ENCODE data around the gene THOC7.
A peak's percentile ranks its signal among the peaks of the same experiment; 100 is the strongest.

THOC7 gene

DNA sequence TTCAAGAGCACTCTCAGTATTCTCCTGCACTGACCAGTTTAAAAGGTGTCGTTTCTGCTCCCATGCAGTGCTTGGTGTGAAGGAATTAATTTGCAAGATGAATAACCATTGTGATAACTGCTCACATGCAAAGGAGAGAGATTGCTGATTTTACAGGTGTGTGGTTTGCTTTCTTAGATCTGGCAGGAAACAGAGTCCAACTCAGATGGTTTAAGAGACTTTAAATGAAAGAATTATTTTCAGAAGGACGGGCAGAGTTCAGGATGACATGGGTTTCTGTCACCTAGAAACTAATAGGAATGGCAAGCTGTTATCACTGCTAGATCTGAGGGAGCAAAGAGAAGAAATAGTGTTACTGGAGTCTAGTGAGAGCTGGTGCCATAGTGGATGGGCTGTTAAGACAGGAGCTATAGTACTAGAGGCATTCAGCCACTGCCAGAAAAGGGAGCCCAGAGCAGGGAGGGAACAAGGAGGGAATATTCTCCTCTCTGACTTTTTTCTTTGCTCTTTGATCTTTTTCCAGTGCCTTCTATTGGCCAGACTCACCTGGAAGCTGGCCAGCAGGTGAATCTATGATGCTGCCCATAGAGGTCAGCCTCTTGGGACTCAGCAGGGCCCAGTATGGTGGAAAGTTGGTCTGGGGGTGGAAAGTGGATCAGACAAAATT is 14.9 kb upstream of the THOC7 start:
- no peak for DNase-seq (ENCODE audit: low spot score)

DNA sequence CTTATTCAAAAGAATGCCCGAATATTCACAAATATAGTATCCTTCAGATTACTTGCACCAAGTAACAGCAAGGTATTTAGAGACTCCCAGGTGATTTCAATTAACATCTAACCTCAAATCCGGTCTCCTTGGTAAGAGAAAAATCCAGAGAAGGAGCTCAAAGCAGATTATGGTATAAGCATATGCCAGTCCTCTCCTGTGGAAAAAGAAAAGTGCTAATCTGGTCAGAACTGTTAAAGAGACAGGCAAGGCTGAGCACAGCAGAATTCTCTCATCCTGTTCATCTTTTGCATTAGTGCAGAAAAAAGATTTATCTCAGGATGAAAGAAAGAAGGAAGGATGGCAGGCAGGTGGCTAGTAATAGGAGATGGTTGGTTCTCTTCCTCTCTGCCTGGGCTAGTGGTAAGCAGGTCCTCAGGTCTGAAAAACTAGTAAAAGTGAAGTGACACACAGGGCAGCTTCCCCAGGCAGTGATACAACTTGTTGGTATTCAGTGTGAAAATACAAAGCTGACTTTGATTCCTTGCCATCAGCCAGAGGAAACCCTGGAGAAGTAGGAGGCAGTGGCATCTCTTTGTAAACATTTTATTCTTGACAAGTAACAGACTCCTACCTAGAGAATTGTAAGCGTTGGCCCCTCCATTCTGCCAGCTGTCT is 14.3 kb upstream of the THOC7 start:
- no peak for DNase-seq (ENCODE audit: low spot score)

DNA sequence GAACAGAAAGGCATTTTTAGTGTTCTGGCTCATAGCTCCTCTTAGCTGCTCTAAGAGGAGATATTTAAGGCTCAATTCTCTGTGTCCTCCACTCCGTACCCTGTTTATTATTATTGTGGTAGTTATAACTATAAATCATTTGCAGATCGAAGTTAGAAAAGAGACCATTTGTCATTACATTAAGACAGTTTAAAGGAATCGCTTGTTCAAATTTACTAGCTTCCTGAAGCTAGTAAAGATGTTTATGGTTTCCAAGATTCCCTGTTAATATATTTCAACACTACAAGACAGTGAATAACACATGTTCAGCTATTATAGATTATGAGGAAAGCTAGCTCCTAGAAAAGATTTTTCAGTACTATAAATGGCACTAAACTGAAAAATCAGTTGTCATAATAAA is 12.7 kb upstream of the THOC7 start:
- DNase-seq (ENCODE audit: low spot score): no peak

DNA sequence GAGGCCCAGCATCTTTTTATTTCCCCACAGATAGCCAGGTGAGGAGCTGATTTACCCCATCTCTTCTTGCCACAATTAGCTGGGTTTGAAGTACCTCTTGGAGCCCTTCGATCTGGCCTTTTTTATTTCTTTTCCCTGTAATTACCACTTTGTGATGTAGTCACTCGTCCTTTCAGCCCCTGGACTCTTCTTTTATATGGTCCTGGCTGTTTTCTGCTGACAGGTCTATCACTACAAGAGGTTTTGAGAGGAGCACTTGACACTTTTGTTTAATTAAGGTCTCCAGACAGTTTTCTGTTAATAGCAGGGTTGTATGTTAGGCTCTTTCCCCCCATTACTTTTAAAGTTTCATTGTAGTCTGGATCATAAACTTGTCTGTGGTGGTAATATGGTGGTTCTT is 11.9 kb upstream of the THOC7 start:
- DNase-seq (ENCODE audit: low spot score): no peak

DNA sequence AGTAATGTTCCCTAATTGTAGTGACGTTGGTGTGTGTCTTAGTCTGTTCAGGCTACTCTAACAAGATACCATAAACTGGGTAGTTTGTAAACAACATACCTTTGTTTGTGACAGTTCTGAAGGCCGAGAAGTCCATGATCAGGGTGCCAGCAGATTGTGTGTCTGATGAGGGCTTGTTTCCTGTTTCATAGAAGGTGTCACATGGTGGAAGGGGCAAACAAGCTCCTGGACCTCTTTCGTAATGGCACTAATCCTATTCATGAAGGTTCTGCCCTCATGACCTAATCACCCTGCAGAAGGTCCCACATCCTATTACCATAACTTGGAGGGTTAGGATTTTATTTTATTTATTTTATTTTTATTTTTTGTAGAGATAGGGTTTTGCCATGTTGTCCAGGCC is 11.2 kb upstream of the THOC7 start:
- DNase-seq (ENCODE audit: low spot score): no peak

DNA sequence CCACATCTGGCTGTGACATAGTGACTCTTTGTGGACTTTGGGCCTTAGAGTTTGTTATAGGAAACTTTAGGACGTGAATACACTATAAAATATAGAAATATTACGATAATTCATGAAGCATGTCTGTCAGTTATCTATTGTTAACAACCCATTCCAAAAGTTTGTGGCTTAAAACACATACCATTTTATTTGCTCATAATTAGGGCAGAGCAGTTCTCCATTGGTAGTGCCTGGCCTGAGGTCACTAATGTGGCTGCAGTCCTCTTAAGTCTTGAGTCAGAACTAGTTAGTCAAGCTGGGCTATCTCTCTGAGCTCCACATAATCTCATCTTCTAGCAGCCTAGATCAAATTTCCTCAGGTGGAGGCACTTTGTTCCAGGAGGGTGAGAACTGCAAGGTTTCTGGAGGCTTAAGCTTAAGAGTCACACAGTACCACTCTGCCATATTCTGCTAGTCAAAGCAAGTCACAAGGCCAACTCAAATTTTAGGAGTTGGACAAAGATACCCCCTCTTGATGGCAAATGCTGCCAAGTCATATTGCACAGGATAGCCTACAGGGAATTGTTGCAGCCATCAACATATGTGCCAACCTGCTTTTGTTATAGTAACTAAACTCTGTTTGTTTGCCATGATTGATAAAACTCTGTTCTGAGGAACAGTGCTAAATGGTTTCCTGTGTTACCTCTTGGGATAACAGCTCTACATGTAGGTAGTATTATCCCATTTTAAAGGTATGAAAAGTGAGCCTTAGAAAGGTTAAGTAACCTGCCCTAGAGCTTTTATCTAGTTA is 8.7 kb upstream of the THOC7 start:
- no peak for DNase-seq (ENCODE audit: low spot score)

DNA sequence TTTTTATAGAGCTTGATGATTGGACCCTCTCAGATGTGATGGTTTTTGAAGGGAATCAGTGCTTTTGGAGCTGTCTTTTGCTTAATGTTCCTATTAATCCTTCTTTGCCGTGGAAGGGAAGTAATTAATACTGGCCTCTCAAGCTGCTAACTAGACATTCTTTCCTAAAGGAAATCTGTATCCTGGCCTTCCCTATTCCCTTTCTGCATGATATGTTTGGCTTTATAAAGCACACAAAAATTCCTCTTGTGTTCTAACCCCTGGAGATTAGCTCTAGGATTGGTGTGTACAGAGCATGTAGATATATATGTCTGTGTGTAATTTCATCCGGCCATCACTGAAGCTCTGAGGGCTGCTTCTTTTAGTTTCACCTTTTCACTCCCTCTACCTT is 7.0 kb upstream of the THOC7 start:
- no peak for DNase-seq (ENCODE audit: low spot score)

DNA sequence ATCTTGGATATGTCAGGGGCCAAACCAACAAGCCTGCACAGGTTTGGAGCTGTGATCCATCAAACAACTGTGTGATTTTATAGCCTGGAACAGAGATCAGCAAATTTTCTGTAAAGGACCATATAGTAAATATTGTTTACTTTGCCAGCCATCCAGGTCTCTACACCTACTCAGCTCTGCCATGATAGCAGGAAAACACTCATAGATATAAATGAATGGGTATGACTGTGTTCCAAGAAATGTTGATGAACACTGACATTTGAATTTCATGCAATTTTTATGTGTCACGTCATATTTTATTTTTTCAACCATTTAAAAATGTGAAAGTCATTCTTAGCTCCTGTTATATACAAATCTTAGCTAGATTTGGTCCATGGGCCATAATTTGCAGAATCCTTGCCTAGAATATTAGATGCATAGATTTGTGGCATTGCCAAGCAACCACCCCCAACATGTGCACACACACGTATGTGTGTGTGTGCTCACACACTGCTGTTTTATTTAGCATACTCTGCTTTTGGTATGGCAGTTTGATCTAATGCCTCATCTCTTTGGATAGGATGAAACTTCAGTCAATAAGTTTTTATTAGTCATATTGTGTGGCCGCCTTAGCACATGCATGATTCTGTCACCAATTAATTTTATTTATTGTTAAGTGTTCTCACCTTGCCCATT is 6.5 kb upstream of the THOC7 start:
- no peak for DNase-seq (ENCODE audit: low spot score)

DNA sequence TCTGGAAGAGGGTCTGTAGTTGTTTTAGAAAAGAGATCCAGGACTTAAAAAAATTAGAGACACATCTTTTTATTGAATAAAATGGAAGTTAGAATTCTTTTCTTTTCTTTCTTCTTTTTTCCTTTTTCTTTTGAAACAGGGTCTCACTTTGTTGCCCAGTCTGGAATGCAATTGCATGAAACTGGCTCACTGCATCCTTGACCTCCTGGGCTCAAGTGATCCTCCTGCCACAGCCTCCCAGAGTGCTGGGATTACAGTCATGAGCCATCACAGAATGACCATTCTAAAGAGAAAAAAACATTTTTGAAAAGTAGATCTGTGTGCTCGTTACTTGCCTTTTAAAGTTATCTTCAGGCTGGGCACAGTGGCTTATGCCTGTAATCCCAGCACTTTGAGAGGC is 3.6 kb upstream of the THOC7 start:
- no peak for DNase-seq (ENCODE audit: low spot score)

DNA sequence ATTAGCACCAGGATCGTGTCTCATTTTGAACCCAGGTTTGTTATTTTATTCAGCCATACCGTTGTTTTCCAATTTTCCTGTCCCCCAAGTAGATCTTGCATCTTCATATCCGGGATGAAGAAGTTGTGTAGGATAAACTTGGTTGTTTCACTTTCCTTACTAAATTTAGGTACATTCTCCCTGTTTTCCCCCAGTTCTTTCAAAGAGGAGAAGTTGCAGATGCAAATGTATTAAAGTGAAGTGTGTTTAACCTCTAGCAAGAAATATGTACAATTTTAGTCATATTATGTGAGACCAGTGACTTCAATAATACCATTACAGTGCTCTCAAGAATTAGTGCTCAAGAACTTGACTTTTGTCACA is 1.3 kb upstream of the THOC7 start:
- no peak for DNase-seq (ENCODE audit: low spot score)

DNA sequence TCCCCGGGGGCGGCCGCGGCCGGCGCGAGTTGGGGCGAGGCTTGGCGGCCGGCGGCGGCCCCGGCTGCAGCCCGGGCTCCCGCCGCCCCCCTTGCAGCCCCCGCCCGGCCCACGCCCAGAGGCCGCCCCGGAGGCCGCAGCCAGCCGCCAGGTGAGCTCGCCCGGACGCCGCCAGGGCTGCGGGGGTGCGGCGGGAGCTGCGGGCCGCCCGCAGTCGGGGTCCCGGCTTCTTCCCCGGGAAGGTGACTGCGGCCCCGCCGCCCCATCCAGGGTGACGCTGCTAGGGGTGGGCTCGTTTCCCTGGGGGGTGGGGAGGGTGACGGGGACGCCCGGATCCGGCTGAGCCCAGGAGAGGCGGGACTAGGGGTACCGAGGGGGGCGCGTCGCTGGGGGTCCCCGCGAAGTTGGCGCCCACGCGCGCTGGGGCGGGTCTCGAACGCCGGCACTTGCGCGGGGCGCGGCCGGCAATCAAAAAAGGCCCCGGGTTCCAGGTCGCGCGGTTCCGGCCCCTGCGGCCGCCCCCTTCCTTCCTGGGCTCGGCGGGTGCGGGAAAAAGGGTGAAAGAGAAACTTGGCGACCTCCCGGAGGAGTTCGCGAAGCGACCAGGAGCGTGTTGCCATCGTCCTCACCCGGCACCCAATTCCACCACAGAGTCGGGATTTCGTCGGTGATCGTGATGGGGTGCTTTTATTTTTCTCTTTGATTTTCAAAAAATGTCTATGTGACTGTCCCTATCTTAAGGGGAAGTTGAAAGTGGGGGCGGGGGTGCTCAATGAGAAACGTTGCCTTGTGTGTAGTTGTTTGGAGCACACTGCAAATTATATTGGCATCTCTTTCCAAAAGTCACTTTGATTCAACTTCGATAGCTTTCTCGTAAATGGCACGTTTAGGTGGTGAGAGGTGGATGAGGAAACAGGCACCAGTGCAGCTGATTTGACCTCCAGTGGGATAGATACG is 681 bp upstream of the THOC7 start:
- peak; percentile 23 for DNase-seq (ENCODE audit: low spot score)

DNA sequence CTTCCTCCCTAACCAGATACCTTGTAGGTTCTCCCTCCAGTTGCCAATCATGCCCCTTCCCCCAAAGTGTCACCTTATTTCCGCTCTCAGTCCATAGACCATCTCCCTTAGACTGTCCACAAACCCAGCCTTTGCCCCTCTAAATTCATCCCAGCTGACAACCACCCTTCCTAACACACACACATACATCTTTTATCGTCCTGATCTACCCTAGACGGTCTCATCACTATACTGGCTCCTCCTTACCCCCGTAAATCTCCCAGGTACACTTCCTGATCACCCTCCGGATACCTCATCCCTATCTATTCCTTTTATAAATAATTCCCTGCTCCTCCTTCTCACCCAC is 828 bp downstream of the THOC7 start:
- no peak for DNase-seq (ENCODE audit: low spot score)

DNA sequence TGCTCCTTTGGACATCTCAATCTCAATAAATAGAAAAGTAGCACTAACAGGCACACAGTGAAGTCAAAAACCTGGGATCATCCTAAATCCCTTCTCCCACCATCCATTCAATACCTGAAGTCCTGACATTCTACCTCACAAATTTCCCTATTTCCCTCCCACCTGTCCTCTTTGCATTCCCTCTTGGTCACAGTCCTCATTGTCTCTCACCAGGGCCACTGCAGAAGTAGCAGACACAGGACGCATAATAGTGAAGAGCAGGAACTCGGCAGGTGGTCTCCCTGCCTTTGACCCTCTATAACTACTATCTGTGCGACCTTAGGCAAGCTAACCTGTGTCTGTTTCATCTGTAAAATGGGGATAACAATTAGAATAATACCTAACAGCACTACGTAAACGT is 2.3 kb downstream of the THOC7 start:
- DNase-seq (ENCODE audit: low spot score): no peak

DNA sequence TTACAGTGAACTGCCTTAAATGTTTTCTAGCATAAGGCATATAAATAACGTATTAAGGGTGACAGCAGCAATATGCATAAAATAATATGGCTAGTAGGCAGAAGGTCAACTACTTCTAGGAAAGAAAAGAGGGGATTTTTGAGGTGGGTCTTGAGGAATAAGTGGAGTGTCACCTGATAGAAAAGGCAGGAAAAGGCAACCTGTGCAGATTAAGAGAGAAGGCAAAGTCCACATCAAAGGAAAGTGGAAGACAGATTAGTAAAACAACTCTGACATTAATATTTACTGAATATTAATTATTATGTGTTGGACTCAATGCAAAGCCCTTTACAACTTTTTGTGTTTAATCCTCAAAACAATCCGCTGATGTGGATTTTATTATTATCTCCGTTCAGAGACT is 2.8 kb downstream of the THOC7 start:
- DNase-seq (ENCODE audit: low spot score): no peak

DNA sequence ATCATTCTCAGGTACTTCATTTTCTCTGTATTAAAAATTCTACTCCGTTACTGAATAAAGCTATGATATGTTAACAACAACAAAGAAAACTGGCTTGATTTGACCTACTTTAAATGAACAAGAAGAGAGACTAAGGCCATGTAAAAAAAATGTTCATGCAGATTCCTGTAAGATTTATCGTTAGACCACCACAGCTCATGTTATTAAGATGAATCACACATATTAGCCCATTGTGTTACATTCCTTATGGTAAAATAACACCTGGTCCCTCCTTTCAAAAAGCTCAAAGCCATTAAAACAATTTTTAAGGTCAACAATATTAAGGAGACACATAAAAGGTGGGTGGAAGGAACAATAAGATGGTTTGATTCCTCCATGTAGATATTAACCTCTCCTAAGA is 6.3 kb downstream of the THOC7 start:
- no peak for DNase-seq (ENCODE audit: low spot score)

DNA sequence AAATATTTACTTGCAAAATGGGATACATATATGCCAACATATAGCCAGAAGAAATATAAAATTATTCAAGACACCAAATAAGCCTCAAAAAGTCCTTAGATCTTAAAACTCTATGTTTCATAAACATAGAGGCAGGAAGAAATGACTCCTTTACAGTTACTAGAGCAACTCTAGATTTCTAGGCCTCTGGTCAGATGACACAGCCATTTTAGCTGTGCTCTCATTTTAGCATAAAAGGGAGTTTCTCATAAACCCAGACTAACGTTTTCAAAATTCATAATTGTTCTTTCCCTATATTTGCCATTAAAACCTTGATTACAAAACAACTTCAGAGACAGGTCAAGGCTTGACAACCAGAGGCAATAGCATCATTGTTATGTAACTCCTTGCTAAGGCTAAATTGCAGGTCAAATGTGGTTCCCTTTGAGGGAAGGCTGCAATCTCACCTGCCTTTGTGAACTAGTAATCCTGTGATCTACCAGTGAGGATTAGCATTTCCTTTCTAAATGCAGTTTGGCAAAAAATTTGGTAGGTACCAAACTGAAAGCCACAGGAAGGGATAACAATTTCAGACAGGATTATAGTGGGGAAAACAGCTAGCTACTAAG is 8.2 kb downstream of the THOC7 start:
- DNase-seq (ENCODE audit: low spot score): no peak

DNA sequence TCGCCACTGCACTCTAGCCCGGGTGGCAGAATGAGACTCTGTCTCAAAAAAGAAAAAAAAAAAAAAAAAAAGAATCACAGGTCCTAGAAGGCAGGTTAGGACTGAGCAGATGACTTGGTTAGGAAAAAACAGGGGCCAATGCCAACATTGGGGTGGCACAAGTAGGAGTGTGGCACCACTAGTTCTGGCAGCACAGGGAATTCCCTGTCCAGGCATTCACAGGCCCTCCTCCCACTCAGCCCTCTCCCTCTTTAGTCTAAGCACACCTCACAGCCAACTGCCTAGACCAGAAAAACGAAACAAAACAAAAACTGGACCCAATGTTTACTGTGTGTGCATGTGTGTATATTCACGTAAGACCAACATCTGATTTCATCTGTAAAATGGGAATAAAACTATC is 10.5 kb downstream of the THOC7 start:
- DNase-seq (ENCODE audit: low spot score): no peak

DNA sequence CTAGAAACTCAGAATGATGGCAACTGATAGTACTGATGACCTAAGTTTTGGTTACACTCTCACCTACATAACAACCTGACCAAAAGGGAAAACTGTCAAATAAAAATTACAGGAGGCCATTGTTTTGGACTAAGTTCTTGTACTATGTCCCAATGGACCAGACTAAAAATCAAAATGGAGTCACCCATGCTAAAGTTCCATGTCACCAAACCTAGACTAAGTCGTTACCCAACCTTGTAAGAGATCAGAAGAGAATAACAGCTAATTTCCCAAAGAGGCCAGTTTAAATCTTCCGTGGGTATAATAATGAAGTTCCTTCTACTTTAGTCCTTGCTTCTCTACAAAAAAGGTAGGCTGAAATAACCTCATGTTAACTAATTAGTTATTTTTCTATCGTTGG is 12.3 kb downstream of the THOC7 start:
- no peak for DNase-seq (ENCODE audit: low spot score)

DNA sequence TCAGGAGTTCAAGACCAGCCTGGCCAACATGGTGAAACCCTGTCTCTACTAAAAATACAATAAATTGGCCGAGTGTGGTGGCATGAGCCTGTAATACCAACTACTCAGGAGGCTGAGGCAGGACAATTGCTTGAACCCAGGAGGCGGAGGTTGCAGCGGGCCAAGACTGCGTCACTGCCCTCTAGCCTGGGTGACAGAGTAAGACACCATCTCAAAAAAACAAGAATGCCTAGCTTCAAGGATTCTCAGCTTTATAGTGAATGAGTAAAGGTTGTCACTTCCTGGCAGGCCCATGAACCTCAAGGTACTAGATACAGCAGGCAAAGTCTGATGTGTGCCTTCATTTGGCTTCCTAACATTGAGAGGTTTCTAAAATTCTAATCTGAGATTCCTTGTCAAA is 14.4 kb downstream of the THOC7 start:
- DNase-seq (ENCODE audit: low spot score): no peak

DNA sequence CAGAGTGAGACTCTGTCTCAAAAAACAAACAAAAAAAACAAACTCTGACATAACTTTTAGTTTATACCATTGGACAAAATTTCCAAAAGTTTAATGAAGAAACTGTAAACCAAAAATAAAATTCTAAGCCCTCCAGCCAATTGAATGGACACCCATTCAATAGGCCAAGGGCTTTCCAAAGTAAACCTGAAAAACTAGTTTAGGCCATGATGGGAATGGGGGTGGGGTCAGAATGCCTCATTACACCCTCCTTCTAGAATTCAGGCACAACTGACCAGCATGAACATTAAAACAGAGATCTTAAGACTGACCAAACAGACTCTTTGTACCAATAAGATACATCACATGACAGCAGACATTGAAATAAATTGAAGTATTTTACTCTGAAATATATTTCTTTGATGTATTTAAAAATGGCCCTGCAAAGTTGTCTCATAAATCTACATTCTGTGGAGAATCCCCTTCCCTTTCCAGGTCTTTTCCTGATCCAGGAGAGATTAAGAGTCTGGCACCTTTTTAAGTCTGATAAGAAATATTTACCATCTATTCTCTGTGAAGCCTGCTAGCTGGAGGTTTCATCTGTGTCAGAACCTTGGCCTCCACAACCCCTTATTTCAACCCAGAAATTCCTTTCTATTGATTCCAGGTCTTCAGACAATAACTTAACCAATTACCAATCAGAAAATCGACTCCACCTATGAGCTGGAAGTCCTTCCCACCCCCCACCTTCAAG is 15.7 kb downstream of the THOC7 start:
- no peak for DNase-seq (ENCODE audit: low spot score)

DNA sequence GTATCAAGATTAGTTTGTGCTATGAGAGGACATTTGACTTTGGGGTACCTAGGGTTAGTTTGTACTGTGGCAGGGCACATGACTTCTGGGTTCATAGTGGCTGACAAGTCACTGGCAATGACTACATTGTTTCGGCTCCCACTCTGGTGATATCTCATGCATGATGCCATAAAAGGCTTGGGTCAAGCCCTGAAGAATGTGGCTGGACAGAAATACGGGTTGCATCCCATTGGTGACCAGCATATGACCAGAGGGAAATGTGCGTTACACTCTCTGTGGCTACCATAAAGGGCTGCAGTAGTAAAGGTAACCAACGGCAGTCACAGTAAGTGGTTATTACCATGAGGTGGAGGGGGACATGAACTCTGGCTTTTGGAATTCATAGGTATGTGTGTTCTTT is 18.4 kb downstream of the THOC7 start:
- no peak for DNase-seq (ENCODE audit: low spot score)
